ENCODE results near the gene CBL.

Gene CBL

GRCh38 chr11:119263352-119263940, 57.3 kb downstream of the CBL start:
- H3K4me3 ChIP-seq (ENCODE audit: low read depth, low read length), result no peak overlapping the region
- DNase-seq (ENCODE audit: low read depth, low spot score), result no peak
- in situ Hi-C loops (cut with HindIII; ENCODE audit: low sequenced_read_pairs), result no loop called here
- no peak for TF ChIP-seq CTCF (IDR thresholded peaks at IDR 0.05; ENCODE audit: low read depth, low read length)

- no peak overlapping the region for H3K4me3 ChIP-seq (ENCODE audit: low read depth, low read length)
- TF ChIP-seq CTCF (IDR thresholded peaks at IDR 0.05; ENCODE audit: low read depth, low read length), result no peak
- in situ Hi-C loops (cut with HindIII; ENCODE audit: low sequenced_read_pairs), result no loop called here
- no peak for DNase-seq (ENCODE audit: low read depth, low spot score)
Measured at GRCh38 chr11:119266063-119266462, 59.9 kb downstream of the CBL start.

- H3K4me3 ChIP-seq (ENCODE audit: low read depth, low read length), result no peak overlapping the region
- in situ Hi-C loops (cut with HindIII; ENCODE audit: low sequenced_read_pairs), result no loop called here
- TF ChIP-seq CTCF (IDR thresholded peaks at IDR 0.05; ENCODE audit: low read depth, low read length), result no peak
- DNase-seq (ENCODE audit: low read depth, low spot score), result no peak
Measured at GRCh38 chr11:119266517-119267255, 60.5 kb downstream of the CBL start.

GRCh38 chr11:119267645-119268044, 61.5 kb downstream of the CBL start:
- in situ Hi-C loops (cut with HindIII; ENCODE audit: low sequenced_read_pairs), result no loop called here
- no peak for TF ChIP-seq CTCF (IDR thresholded peaks at IDR 0.05; ENCODE audit: low read depth, low read length)
- no peak for DNase-seq (ENCODE audit: low read depth, low spot score)
- no peak overlapping the region for H3K4me3 ChIP-seq (ENCODE audit: low read depth, low read length)

- no peak for TF ChIP-seq CTCF (IDR thresholded peaks at IDR 0.05; ENCODE audit: low read depth, low read length)
- no peak for DNase-seq (ENCODE audit: low read depth, low spot score)
Measured at GRCh38 chr11:119273721-119274120, 67.6 kb downstream of the CBL start.

GRCh38 chr11:119277660-119278059, 71.5 kb downstream of the CBL start:
- DNase-seq (ENCODE audit: low read depth, low spot score), result no peak
- no peak overlapping the region for H3K4me3 ChIP-seq (ENCODE audit: low read depth, low read length)
- in situ Hi-C loops (cut with HindIII; ENCODE audit: low sequenced_read_pairs), result no loop called here
- TF ChIP-seq CTCF (IDR thresholded peaks at IDR 0.05; ENCODE audit: low read depth, low read length), result no peak

More at GRCh38 chr11:119273721-119274120, 67.6 kb downstream of the CBL start:
- in situ Hi-C loops (cut with HindIII; ENCODE audit: low sequenced_read_pairs), result no loop called here
- H3K4me3 ChIP-seq (ENCODE audit: low read depth, low read length), result no peak overlapping the region
